Measurements from ENCODE around the gene SLC6A2. TPM values are rescaled to one million over a fixed set of nuclear protein-coding genes. Genes with fewer than 3 reads are reported as not detected.

The SLC6A2 gene
- total and polyA plus RNA-seq, 2 experiments from 2014 or later = 0.35 to 0.39 TPM

GRCh38 chr16:55737966-55738365 lies 82.2 kb downstream of the SLC6A2 start (continued):
- TF ChIP-seq REST (IDR thresholded peaks at IDR 0.05; ENCODE audit: unreplicated experiment) (no peak), CTCF (conservative IDR thresholded peaks at IDR 0.05; ENCODE audit: low read depth in 2 of 2) (no peak), POLR2AphosphoS5 (IDR thresholded peaks at IDR 0.05; ENCODE audit: low read depth) (no peak), CREB1 (CRISPR knock-in tag; IDR thresholded peaks at IDR 0.05; ENCODE audit: low read depth) (no peak), NANOG (IDR thresholded peaks at IDR 0.05; ENCODE audit: borderline replicate concordance) (no peak), JUNB (IDR thresholded peaks at IDR 0.05; ENCODE audit: unreplicated experiment) (no peak), EZH2 (IDR thresholded peaks at IDR 0.05; ENCODE audit: low read depth, unreplicated experiment) (no peak)

- H3F3A ChIP-seq (replicated peaks; ENCODE audit: low read depth) = no peaks in the 10 kb centered on the region
- H3K9me3 Mint-ChIP-seq = peaks cover 6% of the 10 kb centered on the region
- H3K4me3 Mint-ChIP-seq = no peak overlapping the region
- no peak overlapping the region for H2AFZ ChIP-seq
- H3K36me3 ChIP-seq (ENCODE audit: insufficient read depth) = no peaks in the 10 kb centered on the region
- H3K27ac ChIP-seq (ENCODE audit: low read depth) = no peak overlapping the region
- DNase-seq (ENCODE audit: low spot score) (no peak), ATAC-seq (no peak)
- H4K20me1 ChIP-seq (replicated peaks; ENCODE audit: insufficient read depth) = no peaks in the 10 kb centered on the region
- no peak overlapping the region for H3K4me2 ChIP-seq
- no peaks in the 10 kb centered on the region for H3K4me1 Mint-ChIP-seq
- no peaks in the 10 kb centered on the region for H3K9me2 ChIP-seq (ENCODE audit: insufficient read depth)
- H3K27ac Mint-ChIP-seq = no peak overlapping the region
- peaks cover 5% of the 10 kb centered on the region for H3K27me3 Mint-ChIP-seq (ENCODE audit: insufficient read depth, low read depth, poor library complexity)
- no peaks in the 10 kb centered on the region for H3K36me3 Mint-ChIP-seq (ENCODE audit: low read depth)
- no peak overlapping the region for H3K4me3 ChIP-seq
- no peaks in the 10 kb centered on the region for H3K27me3 ChIP-seq (ENCODE audit: insufficient read depth)
- no peaks in the 10 kb centered on the region for H3K4me1 ChIP-seq (ENCODE audit: insufficient read depth)
- no peaks in the 10 kb centered on the region for H3K79me2 ChIP-seq (replicated peaks; ENCODE audit: insufficient read depth)
- TF ChIP-seq ETS1 (IDR thresholded peaks at IDR 0.05) (no peak), EZH2 (IDR thresholded peaks at IDR 0.05; ENCODE audit: low read depth, unreplicated experiment) (no peak), CTCF (conservative IDR thresholded peaks at IDR 0.05; ENCODE audit: low read depth in 2 of 2) (no peak), JUNB (IDR thresholded peaks at IDR 0.05; ENCODE audit: unreplicated experiment) (no peak), POLR2AphosphoS5 (IDR thresholded peaks at IDR 0.05; ENCODE audit: low read depth) (no peak), ZNF331 (CRISPR knock-in tag; IDR thresholded peaks at IDR 0.05; ENCODE audit: low read depth) (no peak), NANOG (IDR thresholded peaks at IDR 0.05; ENCODE audit: borderline replicate concordance) (no peak), CREB1 (CRISPR knock-in tag; IDR thresholded peaks at IDR 0.05; ENCODE audit: low read depth) (no peak)
Measured at GRCh38 chr16:55746081-55746480, 90.3 kb downstream of the SLC6A2 start.
